Sigmoid colon (tissue), 7 donors: Measurements from ENCODE around the gene WNK2. TPM values are rescaled to one million over a fixed set of nuclear protein-coding genes. Genes with fewer than 3 reads are reported as not detected.

Source experiments
- DNase-seq: peaks from one replicate; pipeline ENCODE4 v3.0.0-alpha.2; 2019
- H3K27ac ChIP-seq, 4 donors: fragments of 200-600 bp; sonication (generic); one replicate each; pipeline ENCODE4 v1.5.1; 2016 to 2019; ENCODE audit warnings: mild to moderate bottlenecking in 1 of 4
- H3K27me3 ChIP-seq, 3 donors: fragments of 200-600 bp; sonication (generic); one replicate each; pipeline ENCODE4 v1.5.1; 2019; ENCODE audit warnings: mild to moderate bottlenecking in 1 of 3
- H3K36me3 ChIP-seq, 4 donors: fragments of 200-600 bp; sonication (generic); one replicate each; pipeline ENCODE4 v1.5.1; 2016 to 2019
- H3K4me1 ChIP-seq, 4 donors: fragments of 200-600 bp; sonication (generic); one replicate each; pipeline ENCODE4 v1.5.1; 2017 to 2019
- H3K4me3 ChIP-seq, 4 donors: fragments of 200-600 bp; sonication (generic); one replicate each; pipeline ENCODE4 v1.5.1; 2017 to 2019; ENCODE audit warnings: mild to moderate bottlenecking in 2 of 4, moderate library complexity in 1 of 4
- H3K9me3 ChIP-seq, 4 donors: fragments of 200-600 bp in 3 of 4; sonication (generic) in 3 of 4; one replicate each; pipeline versions ENCODE4 v1.5.1 to v1.6.1; 2013 to 2019
- EP300 ChIP-seq, 4 donors: sonication (generic); formaldehyde crosslinking; IDR thresholded peaks; one replicate each; pipeline ENCODE4 v1.6.1; 2017; ENCODE audit warnings: antibody characterized with exemption in 4 of 4
- POLR2A ChIP-seq, 2 donors: fragments of 450-650 bp; IDR thresholded peaks; one replicate each; pipeline ENCODE4 v1.6.1; 2016; ENCODE audit warnings: antibody characterized with exemption in 2 of 2, mild to moderate bottlenecking in 2 of 2, moderate library complexity in 2 of 2
- POLR2AphosphoS5 ChIP-seq, 4 donors: sonication (generic); formaldehyde crosslinking; IDR thresholded peaks; one replicate each; pipeline ENCODE4 v1.6.1; 2017; ENCODE audit warnings: antibody characterized with exemption in 4 of 4
- whole genome bisulfite sequencing, 2 donors: extraction: QIAGEN DNeasy Blood & Tissue Kit; methylation state at CpG; one replicate each; pipeline ENCODE4 v1.1.7; 2013; 5-methylcytosine and 5-hydroxymethylcytosine counted together
- intact Hi-C: fragments of 100-400 bp; cut with DNase I; formaldehyde crosslinking; loops from one replicate; pipeline ENCODE4 v1.15.1; 2023
- polyA plus RNA-seq, 3 donors: library from polyadenylated mRNA; stranded (reverse); fragments of 200-250 nt; gene quantifications; one replicate each; pipeline ENCODE4 v1.2.3, GENCODE V29; 2013
- total RNA-seq, 4 donors: library from RNA; depleted of rRNA; stranded (reverse); fragments of >200 nt; gene quantifications; one replicate each; pipeline ENCODE4 v1.1.0, GENCODE V29; 2016
- TF ChIP-seq, protein P1 (sequence below), 4 experiments: fragments of 450-650 bp in 3 of 4; fragments of 200-600 bp in 1 of 4; IDR thresholded peaks; one replicate each; pipeline ENCODE4 v1.5.1; 2016 to 2019; ENCODE audit warnings: antibody characterized with exemption in 4 of 4, mild to moderate bottlenecking in 3 of 4, moderate library complexity in 2 of 4
- donor health status: healthy with polysubstance abuse.
- donor health status: Bipolar disorder and iron deficiency.
- donor health status: healthy.

Gene WNK2
- total and polyA plus RNA-seq, 7 donors, result 12.6 to 95.8 (median 20.0) TPM

- no peaks in the 10 kb centered on the region for H3K27me3 ChIP-seq
- H3K4me3 ChIP-seq, result no peak overlapping the region
- TF ChIP-seq POLR2A (IDR thresholded peaks at IDR 0.05) (no peak), POLR2AphosphoS5 (IDR thresholded peaks at IDR 0.05) (no peak), EP300 (IDR thresholded peaks at IDR 0.05) (no peak)
- TF ChIP-seq, protein P1, sequence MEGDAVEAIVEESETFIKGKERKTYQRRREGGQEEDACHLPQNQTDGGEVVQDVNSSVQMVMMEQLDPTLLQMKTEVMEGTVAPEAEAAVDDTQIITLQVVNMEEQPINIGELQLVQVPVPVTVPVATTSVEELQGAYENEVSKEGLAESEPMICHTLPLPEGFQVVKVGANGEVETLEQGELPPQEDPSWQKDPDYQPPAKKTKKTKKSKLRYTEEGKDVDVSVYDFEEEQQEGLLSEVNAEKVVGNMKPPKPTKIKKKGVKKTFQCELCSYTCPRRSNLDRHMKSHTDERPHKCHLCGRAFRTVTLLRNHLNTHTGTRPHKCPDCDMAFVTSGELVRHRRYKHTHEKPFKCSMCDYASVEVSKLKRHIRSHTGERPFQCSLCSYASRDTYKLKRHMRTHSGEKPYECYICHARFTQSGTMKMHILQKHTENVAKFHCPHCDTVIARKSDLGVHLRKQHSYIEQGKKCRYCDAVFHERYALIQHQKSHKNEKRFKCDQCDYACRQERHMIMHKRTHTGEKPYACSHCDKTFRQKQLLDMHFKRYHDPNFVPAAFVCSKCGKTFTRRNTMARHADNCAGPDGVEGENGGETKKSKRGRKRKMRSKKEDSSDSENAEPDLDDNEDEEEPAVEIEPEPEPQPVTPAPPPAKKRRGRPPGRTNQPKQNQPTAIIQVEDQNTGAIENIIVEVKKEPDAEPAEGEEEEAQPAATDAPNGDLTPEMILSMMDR (IDR thresholded peaks at IDR 0.05), result no peak
- peak overlapping the region in 3 of 4 donors; percentile 59 to 76 (median 65) for H3K27ac ChIP-seq
- H3K36me3 ChIP-seq, result peaks cover 0 to 18% (median 5%) of the 10 kb centered on the region in 4 donors
- intact Hi-C loops, result loop anchor here (5.0 kb wide), 1 partner anchor 261 kb away; no protein-coding TSS in a partner anchor
- no peak for DNase-seq
- WGBS, 2 donors, result 88 to 92% methylated on average over 9 of the region's 9 CpGs
- H3K4me1 ChIP-seq, result peaks cover 0 to 30% (median 25%) of the 10 kb centered on the region in 4 donors
- H3K9me3 ChIP-seq, result no peaks in the 10 kb centered on the region
These were observed 122.1 kb downstream of the WNK2 start for GRCh38 chr9:93306081-93306480.

- TF ChIP-seq, protein P1 (IDR thresholded peaks at IDR 0.05), result no peak
- TF ChIP-seq POLR2A (IDR thresholded peaks at IDR 0.05) (no peak), EP300 (IDR thresholded peaks at IDR 0.05) (no peak), POLR2AphosphoS5 (IDR thresholded peaks at IDR 0.05) (no peak)
- Histone ChIP-seq H3K4me3 (no peak overlapping the region), H3K27ac (peak overlapping the region in 2 of 4 donors; percentile 59 to 76), H3K27me3 (no peaks in the 10 kb centered on the region), H3K9me3 (no peaks in the 10 kb centered on the region), H3K4me1 (peaks cover 0 to 30% (median 25%) of the 10 kb centered on the region in 4 donors), H3K36me3 (peaks cover 0 to 18% (median 3%) of the 10 kb centered on the region in 4 donors)
- intact Hi-C loops, result loop anchor here (5.0 kb wide), 1 partner anchor 261 kb away; no protein-coding TSS in a partner anchor
- DNase-seq, result peak; percentile 36
- 89 to 93% methylated on average over 35 of the region's 35 CpGs for WGBS, 2 donors
These were observed 122.7 kb downstream of the WNK2 start for GRCh38 chr9:93306579-93307091.

GRCh38 chr9:93307468-93308157, 123.7 kb downstream of the WNK2 start:
- Histone ChIP-seq H3K9me3 (no peaks in the 10 kb centered on the region), H3K27me3 (no peaks in the 10 kb centered on the region), H3K27ac (peak overlapping the region in 3 of 4 donors; percentile 15 to 76 (median 30)), H3K4me3 (no peak overlapping the region), H3K4me1 (peaks cover 0 to 34% (median 26%) of the 10 kb centered on the region in 4 donors), H3K36me3 (peaks cover 0 to 18% (median 3%) of the 10 kb centered on the region in 4 donors)
- peak; percentile 60 for DNase-seq
- WGBS, 2 donors, result 91 to 92% methylated on average over 24 of the region's 24 CpGs
- TF ChIP-seq, protein P1 (IDR thresholded peaks at IDR 0.05), result no peak
- TF ChIP-seq POLR2AphosphoS5 (IDR thresholded peaks at IDR 0.05) (no peak), POLR2A (IDR thresholded peaks at IDR 0.05) (no peak), EP300 (IDR thresholded peaks at IDR 0.05) (no peak)
- intact Hi-C loops, result loop anchor here (5.0 kb wide), 1 partner anchor 260 kb away; no protein-coding TSS in a partner anchor

- H3K9me3 ChIP-seq, result no peaks in the 10 kb centered on the region
- H3K27ac ChIP-seq, result peak overlapping the region in 3 of 4 donors; percentile 15 to 76 (median 30)
- no peaks in the 10 kb centered on the region for H3K27me3 ChIP-seq
- peaks cover 0 to 18% (median 3%) of the 10 kb centered on the region in 4 donors for H3K36me3 ChIP-seq
- intact Hi-C loops, result loop anchor here (5.0 kb wide), 1 partner anchor 259 kb away; no protein-coding TSS in a partner anchor
- TF ChIP-seq, protein P1 (IDR thresholded peaks at IDR 0.05), result no peak
- TF ChIP-seq POLR2A (IDR thresholded peaks at IDR 0.05), result no peak
- TF ChIP-seq EP300 (IDR thresholded peaks at IDR 0.05), result no peak
- no peak for TF ChIP-seq POLR2AphosphoS5 (IDR thresholded peaks at IDR 0.05)
- no peak for DNase-seq
- H3K4me1 ChIP-seq, result peaks cover 0 to 39% (median 29%) of the 10 kb centered on the region in 4 donors
- no peak overlapping the region for H3K4me3 ChIP-seq
- 94 to 95% methylated on average over 22 of the region's 22 CpGs for WGBS, 2 donors
These were observed 124.2 kb downstream of the WNK2 start for GRCh38 chr9:93308158-93308602.
